NCI-H2107 treated with DMSO at 0.1 percent for 48 hours (cell line): ENCODE results near the gene DRD2.

Experiments used
- DNase-seq: peaks from one replicate; lab custom pipeline; 2025; ENCODE audit not compliant: unreplicated experiment; lab: John Stamatoyannopoulos, UW

DRD2 gene

DNA sequence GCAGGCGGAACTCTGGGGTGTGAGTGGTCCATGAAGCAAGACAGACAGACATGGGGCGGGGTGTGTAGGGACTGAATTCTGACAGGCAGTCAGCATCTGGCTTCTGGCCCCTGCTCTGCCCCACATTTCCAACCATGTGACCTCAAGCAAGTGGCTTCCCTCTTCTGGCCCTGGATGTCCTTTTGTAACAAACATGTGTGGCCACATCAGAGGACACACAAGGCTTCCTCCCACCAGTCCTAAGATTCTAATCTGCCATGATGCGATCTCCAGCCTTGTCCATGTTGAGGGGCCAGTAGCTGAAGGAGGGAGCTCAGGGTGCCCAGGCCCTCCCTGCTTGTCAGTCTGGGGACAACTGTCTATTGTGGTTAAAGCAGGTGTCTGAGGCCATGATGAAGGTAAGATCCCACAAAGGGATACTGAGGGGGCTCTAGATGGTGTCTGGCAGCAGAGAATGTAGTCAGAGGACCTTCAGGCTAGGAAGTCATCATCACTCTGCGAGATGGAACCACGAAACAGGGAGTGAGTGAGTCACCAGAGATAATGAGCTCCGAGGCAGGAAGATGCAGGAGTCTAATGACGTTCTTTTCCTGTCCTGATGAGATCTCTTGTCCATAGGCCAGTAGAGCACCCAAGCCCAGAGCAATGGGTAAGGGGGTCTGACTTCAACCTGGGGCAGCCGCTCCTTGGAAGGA lies 27.4 kb downstream of the DRD2 start:
- no peak for DNase-seq

GRCh38 chr11:113446938-113447337 lies 28.3 kb downstream of the DRD2 start:
- DNase-seq = no peak

DNA sequence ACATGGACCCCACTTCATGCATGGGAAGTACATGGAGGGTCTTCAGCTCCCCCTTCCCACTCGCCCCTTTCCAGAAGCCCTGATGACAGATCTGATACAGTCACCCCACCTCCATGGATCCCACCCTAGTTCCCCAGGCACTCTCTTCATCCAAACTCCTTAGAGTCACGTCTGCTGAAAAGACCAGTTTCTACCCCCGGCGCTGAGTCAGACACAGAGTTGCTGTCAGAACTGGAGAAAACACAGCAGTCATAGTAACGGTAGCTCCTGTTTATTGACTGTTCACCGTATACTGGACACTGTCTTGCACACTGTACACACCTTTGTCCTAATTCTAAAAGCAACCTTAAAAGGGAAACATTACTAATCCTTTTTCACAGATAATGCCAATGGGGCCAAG lies 29.1 kb downstream of the DRD2 start:
- no peak for DNase-seq

- no peak for DNase-seq
These were observed 30.6 kb downstream of the DRD2 start for GRCh38 chr11:113444502-113445123.

- no peak for DNase-seq
These were observed 34.4 kb downstream of the DRD2 start for GRCh38 chr11:113440816-113441215.

DNA sequence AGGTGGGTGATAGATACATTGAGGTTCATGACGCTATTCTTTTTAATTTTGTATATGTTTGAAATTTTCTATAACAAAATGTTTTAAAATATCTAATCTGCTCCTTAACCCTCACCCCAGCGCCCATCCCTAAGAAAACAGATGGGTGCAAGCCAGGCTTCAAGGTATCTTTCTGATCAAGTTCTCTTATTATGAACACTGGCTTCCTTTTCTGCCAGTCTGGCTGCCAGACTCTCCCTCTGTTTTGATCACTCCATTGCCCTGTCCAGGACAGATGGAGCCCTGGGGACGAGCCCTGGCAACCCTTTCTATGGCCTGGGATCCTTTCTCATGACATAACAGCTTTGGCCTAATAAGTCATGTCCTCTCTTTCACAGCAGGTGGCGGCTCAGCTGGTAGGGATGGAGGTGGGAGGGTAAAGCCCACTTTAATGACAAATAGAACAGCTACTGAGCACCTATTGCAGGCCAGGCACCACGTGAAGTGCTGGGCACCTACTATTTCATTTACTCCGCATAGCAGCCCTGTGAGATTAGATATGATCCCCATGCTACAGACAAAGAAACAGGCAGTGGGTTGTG lies 38.4 kb downstream of the DRD2 start:
- no peak for DNase-seq

GRCh38 chr11:113435190-113435968 lies 39.8 kb downstream of the DRD2 start:
- DNase-seq = no peak

DNA sequence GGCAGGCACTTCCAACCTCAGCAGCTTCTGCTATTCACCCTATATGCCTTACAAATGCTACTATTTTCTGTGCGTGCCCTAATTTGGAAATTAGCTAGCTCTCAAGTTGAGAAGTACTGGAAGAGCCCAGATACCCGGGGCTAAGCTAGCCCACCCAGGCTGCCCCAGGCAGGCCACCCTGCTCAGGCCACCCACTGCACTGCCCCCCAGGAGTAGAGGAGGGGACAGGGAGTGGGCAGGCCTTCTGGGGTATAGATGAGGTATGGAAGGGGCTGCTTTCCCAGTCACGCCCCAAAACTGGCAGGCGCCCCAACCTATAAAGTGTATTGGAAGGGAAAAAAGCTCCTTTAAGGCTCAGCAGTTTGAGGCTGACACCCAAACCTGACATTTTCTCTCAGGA lies 43.5 kb downstream of the DRD2 start:
- no peak for DNase-seq

GRCh38 chr11:113426686-113427085 lies 48.5 kb downstream of the DRD2 start:
- no peak for DNase-seq

DNA sequence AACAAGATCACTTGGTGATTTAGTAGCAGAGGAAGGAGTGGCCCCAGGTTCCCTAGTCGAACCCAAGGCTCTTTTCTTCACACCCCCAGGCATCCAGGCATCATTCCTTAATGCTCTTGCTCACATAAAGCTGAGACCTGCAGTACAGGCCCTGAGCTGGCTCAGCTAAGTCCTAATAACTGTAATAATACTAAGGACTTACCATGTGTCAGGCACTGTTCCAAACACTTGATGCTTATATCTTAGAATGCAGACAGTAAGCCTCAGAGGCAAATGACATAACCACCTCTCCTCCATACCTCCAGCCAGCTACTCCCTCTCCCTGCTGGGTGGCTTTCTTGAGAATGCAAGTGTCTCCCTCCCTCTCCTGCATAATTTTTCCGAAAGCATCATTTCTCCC lies 54.4 kb downstream of the DRD2 start:
- DNase-seq = no peak

- DNase-seq = no peak
These were observed 55.7 kb downstream of the DRD2 start for GRCh38 chr11:113419454-113420003.

DNA sequence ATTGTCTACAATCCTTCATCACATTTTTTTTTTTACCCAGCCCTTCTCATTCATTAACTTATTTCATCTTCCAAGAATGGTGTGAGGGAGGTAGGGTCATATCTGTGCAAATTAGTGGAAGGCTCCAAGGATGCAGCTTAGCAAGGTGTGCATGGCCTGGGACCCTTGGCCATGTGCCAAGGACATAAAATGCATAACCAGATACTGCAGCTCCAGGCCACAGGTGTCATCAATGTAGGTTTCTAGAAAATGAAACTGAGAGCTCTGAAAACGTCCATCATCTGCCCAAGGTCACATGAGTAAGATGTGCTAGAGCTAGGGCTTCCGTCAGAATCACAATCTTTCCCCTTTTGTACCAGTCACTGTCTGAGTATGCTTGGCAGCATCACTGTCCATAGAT lies 57.8 kb downstream of the DRD2 start:
- no peak for DNase-seq

- no peak for DNase-seq
These were observed 59.9 kb downstream of the DRD2 start for GRCh38 chr11:113415343-113415742.

- DNase-seq = no peak
These were observed 62.5 kb downstream of the DRD2 start for GRCh38 chr11:113412675-113413074.

- peak; percentile 56 for DNase-seq
These were observed 63.7 kb downstream of the DRD2 start for GRCh38 chr11:113411536-113411935.

GRCh38 chr11:113410414-113411135 lies 64.6 kb downstream of the DRD2 start:
- DNase-seq = no peak

DNA sequence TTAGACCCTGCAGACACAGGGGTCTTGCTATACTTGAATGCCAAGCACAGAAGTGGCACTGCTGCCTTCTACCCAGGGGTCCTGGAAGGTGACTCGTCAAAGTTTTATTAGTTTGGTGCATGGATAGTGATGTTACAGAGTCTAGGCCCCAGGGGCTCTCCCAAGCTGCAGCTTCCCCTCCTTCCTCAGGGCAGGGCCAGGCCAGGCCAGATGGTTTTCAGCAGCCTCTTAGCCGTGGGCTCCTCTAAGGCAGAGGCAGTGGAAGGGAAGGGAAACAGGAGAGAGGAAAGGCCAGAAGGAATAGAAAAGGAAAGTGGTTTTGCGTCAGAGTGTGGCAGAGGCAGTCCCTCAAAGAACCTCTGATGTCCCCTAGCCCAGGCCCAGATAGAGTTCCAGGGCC lies 65.7 kb downstream of the DRD2 start:
- DNase-seq = no peak

- DNase-seq = no peak
These were observed 66.3 kb downstream of the DRD2 start for GRCh38 chr11:113408887-113409286.

DNA sequence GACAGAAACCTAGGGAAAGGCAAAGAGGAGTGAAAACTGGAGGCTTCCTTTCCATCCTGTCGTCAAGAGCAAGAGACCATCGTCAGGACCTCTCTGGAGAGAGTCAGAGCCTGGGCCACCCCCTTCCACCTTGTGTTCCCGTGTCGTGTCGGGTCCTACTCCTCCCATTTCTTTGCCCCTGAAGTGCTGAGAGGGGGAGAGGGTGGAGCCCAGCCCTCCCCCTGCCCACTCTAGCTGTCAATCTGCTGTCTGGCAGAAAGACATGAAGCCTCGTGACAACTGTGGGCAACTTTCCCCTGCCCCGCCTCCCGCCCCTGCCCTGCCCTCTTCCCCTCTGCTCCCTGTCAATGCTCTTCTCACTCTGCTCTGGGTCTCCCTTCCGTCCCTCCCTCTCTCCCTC lies 67.0 kb downstream of the DRD2 start:
- no peak for DNase-seq

DNA sequence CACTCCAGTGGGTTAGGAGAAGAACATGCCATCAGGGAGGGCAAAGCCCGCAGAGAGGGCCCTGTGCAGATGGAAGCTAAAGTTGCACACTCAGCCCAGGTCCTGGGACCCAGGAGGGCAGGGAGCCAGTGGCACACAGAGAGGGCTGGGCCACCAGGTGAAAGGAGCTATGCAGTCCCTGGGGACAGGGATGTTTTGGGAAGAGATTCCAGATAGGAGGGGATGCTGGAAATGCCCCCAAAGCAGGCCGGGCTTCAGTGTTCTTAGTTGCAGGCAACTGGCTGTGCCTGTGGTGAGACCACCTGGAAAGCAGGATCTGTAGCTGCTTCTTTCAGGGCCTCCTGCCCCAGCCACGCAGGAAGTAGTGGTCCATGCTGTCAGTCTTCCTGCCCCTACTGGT lies 68.0 kb downstream of the DRD2 start:
- DNase-seq = no peak
